ENCODE data around the gene ARHGEF38. TPM values are rescaled to one million over a fixed set of nuclear protein-coding genes. Genes with fewer than 3 reads are reported as not detected.

ARHGEF38 gene
- polyA plus RNA-seq, 1 donor: 10.7 TPM

- Histone ChIP-seq H3K4me3 (ENCODE audit: low read length) (no peak overlapping the region), H3K4me1 (ENCODE audit: control insufficient read depth, insufficient read depth, low read length) (no peaks in the 10 kb centered on the region), H3K27ac (ENCODE audit: low read length) (no peak overlapping the region), H3K27me3 (ENCODE audit: control insufficient read depth, insufficient read depth, low read length) (no peaks in the 10 kb centered on the region), H3K36me3 (ENCODE audit: control insufficient read depth, insufficient read depth, low read length) (no peaks in the 10 kb centered on the region), H3K9me3 (ENCODE audit: control insufficient read depth, low read depth, low read length) (no peaks in the 10 kb centered on the region)
- no CpG with 5 or more reads among the region's 2 CpGs for WGBS (ENCODE audit: insufficient coverage, low lambda C conversion rate)
- no peak for DNase-seq
These were observed 91.8 kb downstream of the ARHGEF38 start for GRCh38 chr4:105644257-105644656.

- Histone ChIP-seq H3K36me3 (ENCODE audit: control insufficient read depth, insufficient read depth, low read length) (no peaks in the 10 kb centered on the region), H3K4me1 (ENCODE audit: control insufficient read depth, insufficient read depth, low read length) (no peaks in the 10 kb centered on the region), H3K9me3 (ENCODE audit: control insufficient read depth, low read depth, low read length) (no peaks in the 10 kb centered on the region), H3K4me3 (ENCODE audit: low read length) (no peak overlapping the region), H3K27me3 (ENCODE audit: control insufficient read depth, insufficient read depth, low read length) (no peaks in the 10 kb centered on the region), H3K27ac (ENCODE audit: low read length) (no peak overlapping the region)
- WGBS (ENCODE audit: insufficient coverage, low lambda C conversion rate): no CpG with 5 or more reads among the region's 1 CpG
- DNase-seq: no peak
These were observed 93.0 kb downstream of the ARHGEF38 start for GRCh38 chr4:105645440-105645839.

- Histone ChIP-seq H3K9me3 (ENCODE audit: control insufficient read depth, low read depth, low read length) (no peaks in the 10 kb centered on the region), H3K4me1 (ENCODE audit: control insufficient read depth, insufficient read depth, low read length) (no peaks in the 10 kb centered on the region), H3K4me3 (ENCODE audit: low read length) (no peak overlapping the region), H3K27ac (ENCODE audit: low read length) (no peak overlapping the region), H3K27me3 (ENCODE audit: control insufficient read depth, insufficient read depth, low read length) (no peaks in the 10 kb centered on the region), H3K36me3 (ENCODE audit: control insufficient read depth, insufficient read depth, low read length) (no peaks in the 10 kb centered on the region)
- WGBS (ENCODE audit: insufficient coverage, low lambda C conversion rate): no CpG with 5 or more reads among the region's 1 CpG
- no peak for DNase-seq
These were observed 97.8 kb downstream of the ARHGEF38 start for GRCh38 chr4:105650190-105650589.

GRCh38 chr4:105651884-105652283 is 99.5 kb downstream of the ARHGEF38 start:
- H3K4me1 ChIP-seq (ENCODE audit: control insufficient read depth, insufficient read depth, low read length): no peaks in the 10 kb centered on the region
- H3K27ac ChIP-seq (ENCODE audit: low read length): no peak overlapping the region
- no peak overlapping the region for H3K4me3 ChIP-seq (ENCODE audit: low read length)
- H3K36me3 ChIP-seq (ENCODE audit: control insufficient read depth, insufficient read depth, low read length): peaks cover 3% of the 10 kb centered on the region
- DNase-seq: no peak
- H3K27me3 ChIP-seq (ENCODE audit: control insufficient read depth, insufficient read depth, low read length): no peaks in the 10 kb centered on the region
- H3K9me3 ChIP-seq (ENCODE audit: control insufficient read depth, low read depth, low read length): no peaks in the 10 kb centered on the region

- H3K27ac ChIP-seq (ENCODE audit: low read length): no peak overlapping the region
- DNase-seq: peak in 1 of 2 donors; percentile 24
- no peak overlapping the region for H3K4me3 ChIP-seq (ENCODE audit: low read length)
- no peaks in the 10 kb centered on the region for H3K9me3 ChIP-seq (ENCODE audit: control insufficient read depth, low read depth, low read length)
- H3K27me3 ChIP-seq (ENCODE audit: control insufficient read depth, insufficient read depth, low read length): no peaks in the 10 kb centered on the region
- 60% methylated on average over 3 of the region's 4 CpGs for WGBS (ENCODE audit: insufficient coverage, low lambda C conversion rate)
- peaks cover 3% of the 10 kb centered on the region for H3K36me3 ChIP-seq (ENCODE audit: control insufficient read depth, insufficient read depth, low read length)
- no peaks in the 10 kb centered on the region for H3K4me1 ChIP-seq (ENCODE audit: control insufficient read depth, insufficient read depth, low read length)
These were observed 100.0 kb downstream of the ARHGEF38 start for GRCh38 chr4:105652286-105652888.

GRCh38 chr4:105657117-105657765 is 104.8 kb downstream of the ARHGEF38 start:
- Histone ChIP-seq H3K27ac (ENCODE audit: low read length) (no peak overlapping the region), H3K4me3 (ENCODE audit: low read length) (no peak overlapping the region), H3K4me1 (ENCODE audit: control insufficient read depth, insufficient read depth, low read length) (no peaks in the 10 kb centered on the region), H3K9me3 (ENCODE audit: control insufficient read depth, low read depth, low read length) (no peaks in the 10 kb centered on the region), H3K36me3 (ENCODE audit: control insufficient read depth, insufficient read depth, low read length) (peaks cover 10% of the 10 kb centered on the region), H3K27me3 (ENCODE audit: control insufficient read depth, insufficient read depth, low read length) (no peaks in the 10 kb centered on the region)
- no peak for DNase-seq

DNA sequence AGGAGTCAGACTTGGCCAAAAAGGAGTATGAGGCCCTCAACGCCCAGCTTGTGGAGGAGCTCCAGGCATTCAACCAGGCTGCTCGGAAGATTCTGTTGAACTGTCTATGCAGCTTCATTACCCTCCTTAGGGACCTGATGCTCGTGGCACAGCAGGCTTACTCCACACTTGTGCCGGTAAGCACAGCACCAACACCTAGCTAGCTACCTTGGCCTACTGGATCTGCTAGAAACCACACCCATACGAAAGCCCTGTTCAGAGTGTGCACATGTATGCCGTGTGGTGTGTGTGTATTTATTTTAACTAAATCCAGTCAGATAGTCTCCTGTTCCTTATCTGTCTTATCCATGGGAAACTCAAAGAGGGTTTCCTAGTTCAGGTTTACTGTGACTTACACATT is 106.8 kb downstream of the ARHGEF38 start:
- H3K4me1 ChIP-seq (ENCODE audit: control insufficient read depth, insufficient read depth, low read length): no peaks in the 10 kb centered on the region
- peaks cover 10% of the 10 kb centered on the region for H3K36me3 ChIP-seq (ENCODE audit: control insufficient read depth, insufficient read depth, low read length)
- WGBS (ENCODE audit: insufficient coverage, low lambda C conversion rate): no CpG with 5 or more reads among the region's 6 CpGs
- no peak overlapping the region for H3K27ac ChIP-seq (ENCODE audit: low read length)
- no peak for DNase-seq
- H3K4me3 ChIP-seq (ENCODE audit: low read length): no peak overlapping the region
- H3K27me3 ChIP-seq (ENCODE audit: control insufficient read depth, insufficient read depth, low read length): no peaks in the 10 kb centered on the region
- no peaks in the 10 kb centered on the region for H3K9me3 ChIP-seq (ENCODE audit: control insufficient read depth, low read depth, low read length)

GRCh38 chr4:105661028-105661427 is 108.6 kb downstream of the ARHGEF38 start:
- 94% methylated on average over 3 of the region's 3 CpGs for WGBS (ENCODE audit: insufficient coverage, low lambda C conversion rate)
- no peaks in the 10 kb centered on the region for H3K27me3 ChIP-seq (ENCODE audit: control insufficient read depth, insufficient read depth, low read length)
- no peaks in the 10 kb centered on the region for H3K9me3 ChIP-seq (ENCODE audit: control insufficient read depth, low read depth, low read length)
- no peak for DNase-seq
- H3K27ac ChIP-seq (ENCODE audit: low read length): no peak overlapping the region
- H3K4me3 ChIP-seq (ENCODE audit: low read length): no peak overlapping the region
- peaks cover 10% of the 10 kb centered on the region for H3K36me3 ChIP-seq (ENCODE audit: control insufficient read depth, insufficient read depth, low read length)
- H3K4me1 ChIP-seq (ENCODE audit: control insufficient read depth, insufficient read depth, low read length): no peaks in the 10 kb centered on the region

- no peak overlapping the region for H3K4me3 ChIP-seq (ENCODE audit: low read length)
- H3K4me1 ChIP-seq (ENCODE audit: control insufficient read depth, insufficient read depth, low read length): no peaks in the 10 kb centered on the region
- no peaks in the 10 kb centered on the region for H3K27me3 ChIP-seq (ENCODE audit: control insufficient read depth, insufficient read depth, low read length)
- H3K27ac ChIP-seq (ENCODE audit: low read length): no peak overlapping the region
- peaks cover 11% of the 10 kb centered on the region for H3K36me3 ChIP-seq (ENCODE audit: control insufficient read depth, insufficient read depth, low read length)
- WGBS (ENCODE audit: insufficient coverage, low lambda C conversion rate): no CpG with 5 or more reads among the region's 2 CpGs
- DNase-seq: no peak
- no peaks in the 10 kb centered on the region for H3K9me3 ChIP-seq (ENCODE audit: control insufficient read depth, low read depth, low read length)
These were observed 110.7 kb downstream of the ARHGEF38 start for GRCh38 chr4:105662935-105663675.

- no peak for DNase-seq
- Histone ChIP-seq H3K9me3 (ENCODE audit: control insufficient read depth, low read depth, low read length) (no peaks in the 10 kb centered on the region), H3K4me3 (ENCODE audit: low read length) (no peak overlapping the region), H3K27ac (ENCODE audit: low read length) (no peak overlapping the region), H3K36me3 (ENCODE audit: control insufficient read depth, insufficient read depth, low read length) (peaks cover 8% of the 10 kb centered on the region), H3K4me1 (ENCODE audit: control insufficient read depth, insufficient read depth, low read length) (no peaks in the 10 kb centered on the region), H3K27me3 (ENCODE audit: control insufficient read depth, insufficient read depth, low read length) (no peaks in the 10 kb centered on the region)
- WGBS (ENCODE audit: insufficient coverage, low lambda C conversion rate): 65% methylated on average over 2 of the region's 5 CpGs
These were observed 114.3 kb downstream of the ARHGEF38 start for GRCh38 chr4:105666693-105667092.

GRCh38 chr4:105670684-105671083 is 118.3 kb downstream of the ARHGEF38 start:
- Histone ChIP-seq H3K36me3 (ENCODE audit: control insufficient read depth, insufficient read depth, low read length) (peaks cover 6% of the 10 kb centered on the region), H3K27me3 (ENCODE audit: control insufficient read depth, insufficient read depth, low read length) (no peaks in the 10 kb centered on the region), H3K4me3 (ENCODE audit: low read length) (no peak overlapping the region), H3K27ac (ENCODE audit: low read length) (no peak overlapping the region), H3K9me3 (ENCODE audit: control insufficient read depth, low read depth, low read length) (no peaks in the 10 kb centered on the region), H3K4me1 (ENCODE audit: control insufficient read depth, insufficient read depth, low read length) (no peaks in the 10 kb centered on the region)
- peak; percentile 12 to 46 for DNase-seq
